ENCODE results near the gene HSD17B14. TPM values are rescaled to one million over a fixed set of nuclear protein-coding genes. Genes with fewer than 3 reads are reported as not detected.
"Not testable (repeated sequence)": the region's sequence is repeated elsewhere in the genome, so short reads cannot be mapped to it uniquely, and the experiment has no call there.

HSD17B14 gene
- total RNA-seq, 2 experiments from 2014 or later = 0.93 to 1.3 TPM

GRCh38 chr19:48879025-48879637 lies 42.8 kb upstream of the HSD17B14 start:
- peaks cover 28% of the 10 kb centered on the region for H3K36me3 ChIP-seq (ENCODE audit: insufficient read depth, low read length)
- Mint-ChIP-seq H3K27ac (peak overlapping the region; percentile 61), H3K4me1 (ENCODE audit: low read depth) (peaks cover 27% of the 10 kb centered on the region), H3K36me3 (ENCODE audit: low read depth) (peaks cover 39% of the 10 kb centered on the region), H3K9me3 (no peaks in the 10 kb centered on the region), H3K27me3 (no peaks in the 10 kb centered on the region), H3K4me3 (no peak overlapping the region)
- peaks cover 27% of the 10 kb centered on the region for H3K4me1 ChIP-seq (ENCODE audit: insufficient read depth, low read length)
- no peak overlapping the region for H3K4me3 ChIP-seq (ENCODE audit: low read length)
- intact Hi-C loops (cut with DNase I, micrococcal nuclease) = loop anchor here in 1 of 2 experiments (2.0 kb wide), 1 partner anchor 22 kb away; the partner anchor contains the start of gene NUCB1
- ATAC-seq (ENCODE audit: poor library complexity) (no peak), DNase-seq (peak in 1 of 14 experiments; percentile 42)
- ChIA-PET POLR2A (no interaction called here), CTCF (interaction anchor here (1.3 kb wide), 1 partner anchor 114 kb away, joined by 3 read pairs; the partner anchor contains the start of gene RUVBL2)
- no peaks in the 10 kb centered on the region for H3K9me3 ChIP-seq (ENCODE audit: control insufficient read depth in 1 of 2, insufficient read depth in 1 of 2, low read length in 2 of 2)
- H3K27me3 ChIP-seq (ENCODE audit: control insufficient read depth in 1 of 2, insufficient read depth in 2 of 2, low read length in 2 of 2) = no peaks in the 10 kb centered on the region
- no peak overlapping the region for H3K27ac ChIP-seq (ENCODE audit: low read depth in 1 of 2, low read length in 2 of 2)
- TF ChIP-seq, protein P1, sequence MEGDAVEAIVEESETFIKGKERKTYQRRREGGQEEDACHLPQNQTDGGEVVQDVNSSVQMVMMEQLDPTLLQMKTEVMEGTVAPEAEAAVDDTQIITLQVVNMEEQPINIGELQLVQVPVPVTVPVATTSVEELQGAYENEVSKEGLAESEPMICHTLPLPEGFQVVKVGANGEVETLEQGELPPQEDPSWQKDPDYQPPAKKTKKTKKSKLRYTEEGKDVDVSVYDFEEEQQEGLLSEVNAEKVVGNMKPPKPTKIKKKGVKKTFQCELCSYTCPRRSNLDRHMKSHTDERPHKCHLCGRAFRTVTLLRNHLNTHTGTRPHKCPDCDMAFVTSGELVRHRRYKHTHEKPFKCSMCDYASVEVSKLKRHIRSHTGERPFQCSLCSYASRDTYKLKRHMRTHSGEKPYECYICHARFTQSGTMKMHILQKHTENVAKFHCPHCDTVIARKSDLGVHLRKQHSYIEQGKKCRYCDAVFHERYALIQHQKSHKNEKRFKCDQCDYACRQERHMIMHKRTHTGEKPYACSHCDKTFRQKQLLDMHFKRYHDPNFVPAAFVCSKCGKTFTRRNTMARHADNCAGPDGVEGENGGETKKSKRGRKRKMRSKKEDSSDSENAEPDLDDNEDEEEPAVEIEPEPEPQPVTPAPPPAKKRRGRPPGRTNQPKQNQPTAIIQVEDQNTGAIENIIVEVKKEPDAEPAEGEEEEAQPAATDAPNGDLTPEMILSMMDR (IDR thresholded peaks at IDR 0.05) = no peak

GRCh38 chr19:48878196-48879024 lies 42.1 kb upstream of the HSD17B14 start:
- Histone ChIP-seq H3K27ac (ENCODE audit: low read depth in 1 of 2, low read length in 2 of 2) (no peak overlapping the region), H3K36me3 (ENCODE audit: insufficient read depth, low read length) (peaks cover 36% of the 10 kb centered on the region), H3K27me3 (ENCODE audit: control insufficient read depth in 1 of 2, insufficient read depth in 2 of 2, low read length in 2 of 2) (no peaks in the 10 kb centered on the region), H3K4me1 (ENCODE audit: insufficient read depth, low read length) (peaks cover 34% of the 10 kb centered on the region), H3K4me3 (ENCODE audit: low read length) (no peak overlapping the region), H3K9me3 (ENCODE audit: control insufficient read depth in 1 of 2, insufficient read depth in 1 of 2, low read length in 2 of 2) (no peaks in the 10 kb centered on the region)
- DNase-seq (peak in 2 of 14 experiments; percentile 40 to 63), ATAC-seq (ENCODE audit: poor library complexity) (no peak)
- TF ChIP-seq, protein P1 (IDR thresholded peaks at IDR 0.05) = no peak
- peak overlapping the region; percentile 61 for H3K27ac Mint-ChIP-seq
- H3K27me3 Mint-ChIP-seq = no peaks in the 10 kb centered on the region
- POLR2A ChIA-PET = no interaction called here
- peaks cover 34% of the 10 kb centered on the region for H3K4me1 Mint-ChIP-seq (ENCODE audit: low read depth)
- H3K4me3 Mint-ChIP-seq = no peak overlapping the region
- no peaks in the 10 kb centered on the region for H3K9me3 Mint-ChIP-seq
- H3K36me3 Mint-ChIP-seq (ENCODE audit: low read depth) = peaks cover 46% of the 10 kb centered on the region
- CTCF ChIA-PET = interaction anchor here (1.3 kb wide), 1 partner anchor 115 kb away, joined by 3 read pairs; the partner anchor contains the start of gene RUVBL2
- intact Hi-C loops (cut with DNase I, micrococcal nuclease) = loop anchor here in 1 of 2 experiments (2.0 kb wide), 1 partner anchor 22 kb away; the partner anchor contains the start of gene NUCB1

- TF ChIP-seq, protein P1 (IDR thresholded peaks at IDR 0.05) = no peak
- intact Hi-C loops (cut with DNase I, micrococcal nuclease) = loop anchor here in 1 of 2 experiments (2.0 kb wide), 1 partner anchor 23 kb away; the partner anchor contains the start of gene NUCB1
- peak overlapping the region; percentile 61 for H3K27ac Mint-ChIP-seq
Observed at GRCh38 chr19:48877855-48878195, 41.5 kb upstream of the HSD17B14 start.

GRCh38 chr19:48876043-48876981 lies 40.0 kb upstream of the HSD17B14 start:
- Histone ChIP-seq H3K27ac (ENCODE audit: low read depth in 1 of 2, low read length in 2 of 2) (peak overlapping the region; percentile 100), H3K4me1 (ENCODE audit: insufficient read depth, low read length) (peaks cover 45% of the 10 kb centered on the region), H3K36me3 (ENCODE audit: insufficient read depth, low read length) (peaks cover 41% of the 10 kb centered on the region), H3K4me3 (ENCODE audit: low read length) (peak overlapping the region; percentile 19)
- H3K9me3 Mint-ChIP-seq; H3K9me3 ChIP-seq (ENCODE audit: control insufficient read depth in 1 of 2, insufficient read depth in 1 of 2, low read length in 2 of 2); ATAC-seq (ENCODE audit: poor library complexity); intact Hi-C loops (cut with DNase I, micrococcal nuclease); H3K27me3 ChIP-seq (ENCODE audit: control insufficient read depth in 1 of 2, insufficient read depth in 2 of 2, low read length in 2 of 2); H3K27me3 Mint-ChIP-seq: not testable (repeated sequence)
- H3K4me1 Mint-ChIP-seq (ENCODE audit: low read depth) = peaks cover 49% of the 10 kb centered on the region
- DNase-seq = peak in 7 of 14 experiments; percentile 29 to 69 (median 45)
- H3K27ac Mint-ChIP-seq = peak overlapping the region; percentile 98
- peaks cover 60% of the 10 kb centered on the region for H3K36me3 Mint-ChIP-seq (ENCODE audit: low read depth)
- CTCF ChIA-PET = interaction anchor here (1.0 to 1.5 kb wide), 5 partner anchors 10 to 141 kb away, joined by 3 to 5 read pairs (median 3); partner anchors contain the start of genes GYS1 and RUVBL2
- POLR2A ChIA-PET = interaction anchor here (0.5 to 6.5 kb wide), 7 partner anchors 10 to 627 kb away, joined by 3 to 55 read pairs (median 4); partner anchors contain the start of genes FTL, GYS1, NUCB1 and RUVBL2
- H3K4me3 Mint-ChIP-seq = peak overlapping the region; percentile 44

More at GRCh38 chr19:48877855-48878195, 41.5 kb upstream of the HSD17B14 start:
- Histone ChIP-seq H3K36me3 (ENCODE audit: insufficient read depth, low read length) (peaks cover 41% of the 10 kb centered on the region), H3K4me1 (ENCODE audit: insufficient read depth, low read length) (peaks cover 40% of the 10 kb centered on the region), H3K9me3 (ENCODE audit: control insufficient read depth in 1 of 2, insufficient read depth in 1 of 2, low read length in 2 of 2) (no peaks in the 10 kb centered on the region), H3K27me3 (ENCODE audit: control insufficient read depth in 1 of 2, insufficient read depth in 2 of 2, low read length in 2 of 2) (no peaks in the 10 kb centered on the region), H3K27ac (ENCODE audit: low read depth in 1 of 2, low read length in 2 of 2) (no peak overlapping the region), H3K4me3 (ENCODE audit: low read length) (no peak overlapping the region)
- Mint-ChIP-seq H3K4me3 (no peak overlapping the region), H3K4me1 (ENCODE audit: low read depth) (peaks cover 40% of the 10 kb centered on the region), H3K27me3 (no peaks in the 10 kb centered on the region), H3K9me3 (no peaks in the 10 kb centered on the region), H3K36me3 (ENCODE audit: low read depth) (peaks cover 52% of the 10 kb centered on the region)
- DNase-seq = peak in 1 of 14 experiments; percentile 54
- no peak for ATAC-seq (ENCODE audit: poor library complexity)
- POLR2A ChIA-PET = interaction anchor here (6.5 kb wide), 1 partner anchor 23 kb away, joined by 55 read pairs; the partner anchor contains the start of gene NUCB1
- CTCF ChIA-PET = no interaction called here

All from CD4-positive, alpha-beta T cell (primary cell).